Esophagus squamous epithelium (tissue), 5 donors: ENCODE measurements around the gene SLC12A2. TPM values are rescaled to one million over a fixed set of nuclear protein-coding genes. Genes with fewer than 3 reads are reported as not detected.

ENCODE experiments used
- DNase-seq: peaks from one replicate; lab custom pipeline; 2025; lab: John Stamatoyannopoulos, UW
- H3K27ac ChIP-seq, 4 donors: fragments of 200-600 bp; sonication (generic); one replicate each; pipeline ENCODE4 v1.5.1; 2016 to 2019; ENCODE audit warnings: mild to moderate bottlenecking in 1 of 4
- H3K27me3 ChIP-seq, 4 donors: fragments of 200-600 bp; sonication (generic); 1 replicate in 3 of 4; 2 replicates in 1 of 4; pipeline versions ENCODE4 v1.5.1 to v1.6.0; 2017 to 2021; ENCODE audit warnings: antibody characterized with exemption in 1 of 4
- H3K36me3 ChIP-seq, 3 donors: fragments of 200-600 bp; sonication (generic); one replicate each; pipeline ENCODE4 v1.5.1; 2016 to 2019
- H3K4me1 ChIP-seq, 3 donors: fragments of 200-600 bp; sonication (generic); one replicate each; pipeline ENCODE4 v1.5.1; 2017 to 2019
- H3K4me3 ChIP-seq, 4 donors: fragments of 200-600 bp; sonication (generic); 1 replicate in 3 of 4; 2 replicates in 1 of 4; pipeline ENCODE4 v1.5.1; 2016 to 2019; ENCODE audit warnings: mild to moderate bottlenecking in 2 of 4, moderate library complexity in 1 of 4
- H3K9me3 ChIP-seq, 3 donors: fragments of 200-600 bp; sonication (generic); one replicate each; pipeline ENCODE4 v1.5.1; 2016 to 2019
- CTCF ChIP-seq, 6 experiments: fragments of 450-650 bp in 4 of 6; fragments of 200-600 bp in 2 of 6; sonication (generic) in 2 of 6; IDR thresholded peaks; one replicate each; pipeline ENCODE4 v1.5.1; 2016 to 2019; ENCODE audit warnings: antibody characterized with exemption in 6 of 6, mild to moderate bottlenecking in 4 of 6, moderate library complexity in 4 of 6
- POLR2A ChIP-seq, 4 donors: fragments of 450-650 bp; IDR thresholded peaks; one replicate each; pipeline ENCODE4 v1.6.1; 2017; ENCODE audit warnings: antibody characterized with exemption in 4 of 4, mild to moderate bottlenecking in 4 of 4, moderate library complexity in 3 of 4
- WGBS, 2 donors: methylation state at CpG; one replicate each; pipeline ENCODE4 v1.1.5; 2018; 5-methylcytosine and 5-hydroxymethylcytosine counted together
- intact Hi-C: fragments of 100-400 bp; cut with DNase I; formaldehyde crosslinking; loops from one replicate; pipeline ENCODE4 v1.15.0; 2022
- total RNA-seq, 4 donors: library from RNA; depleted of rRNA; stranded (reverse); fragments of >200 nt; gene quantifications; one replicate each; pipeline ENCODE4 v1.1.0, GENCODE V29; 2016
- donor health status: DM: yes; HTN: yes; CAD: no.

SLC12A2 gene
- total RNA-seq, 4 donors from 2014 or later: 8.9 to 20.1 (median 20.0) TPM

- no peak overlapping the region for H3K4me3 ChIP-seq
- TF ChIP-seq CTCF (IDR thresholded peaks at IDR 0.05) (no peak), POLR2A (IDR thresholded peaks at IDR 0.05) (no peak)
- intact Hi-C loops: no loop called here
- H3K36me3 ChIP-seq: peaks cover 0 to 13% (median 0%) of the 10 kb centered on the region in 3 donors
- no peaks in the 10 kb centered on the region for H3K4me1 ChIP-seq
- WGBS, 2 donors: 68 to 88% methylated on average over 2 of the region's 2 CpGs
- DNase-seq: no peak
- H3K27me3 ChIP-seq: no peaks in the 10 kb centered on the region
- no peak overlapping the region for H3K27ac ChIP-seq
- H3K9me3 ChIP-seq: no peaks in the 10 kb centered on the region
These were observed 85.9 kb downstream of the SLC12A2 start for GRCh38 chr5:128169401-128170017.

GRCh38 chr5:128172102-128172501 is 88.5 kb downstream of the SLC12A2 start:
- no peaks in the 10 kb centered on the region for H3K4me1 ChIP-seq
- no peak for DNase-seq
- no peak overlapping the region for H3K27ac ChIP-seq
- H3K36me3 ChIP-seq: peaks cover 0 to 13% (median 0%) of the 10 kb centered on the region in 3 donors
- H3K9me3 ChIP-seq: no peaks in the 10 kb centered on the region
- WGBS, 2 donors: 86 to 87% methylated on average over 1 of the region's 1 CpG
- TF ChIP-seq CTCF (IDR thresholded peaks at IDR 0.05) (no peak), POLR2A (IDR thresholded peaks at IDR 0.05) (no peak)
- intact Hi-C loops: no loop called here
- no peak overlapping the region for H3K4me3 ChIP-seq
- H3K27me3 ChIP-seq: no peaks in the 10 kb centered on the region

- TF ChIP-seq POLR2A (IDR thresholded peaks at IDR 0.05) (no peak), CTCF (IDR thresholded peaks at IDR 0.05) (no peak)
- no peaks in the 10 kb centered on the region for H3K9me3 ChIP-seq
- intact Hi-C loops: no loop called here
- H3K4me3 ChIP-seq: no peak overlapping the region
- H3K36me3 ChIP-seq: peaks cover 0 to 11% (median 0%) of the 10 kb centered on the region in 3 donors
- H3K27me3 ChIP-seq: no peaks in the 10 kb centered on the region
- no peak for DNase-seq
- 83 to 94% methylated on average over 2 of the region's 2 CpGs for WGBS, 2 donors
- no peak overlapping the region for H3K27ac ChIP-seq
- no peaks in the 10 kb centered on the region for H3K4me1 ChIP-seq
These were observed 91.4 kb downstream of the SLC12A2 start for GRCh38 chr5:128174951-128175350.

- no peak for DNase-seq
- Histone ChIP-seq H3K4me3 (no peak overlapping the region), H3K27ac (no peak overlapping the region), H3K4me1 (no peaks in the 10 kb centered on the region), H3K27me3 (no peaks in the 10 kb centered on the region), H3K36me3 (peaks cover 0 to under 1% (median 0%) of the 10 kb centered on the region in 3 donors), H3K9me3 (no peaks in the 10 kb centered on the region)
- intact Hi-C loops: no loop called here
- WGBS, 2 donors: 94 to 100% methylated on average over 2 of the region's 2 CpGs
- TF ChIP-seq POLR2A (IDR thresholded peaks at IDR 0.05) (no peak), CTCF (IDR thresholded peaks at IDR 0.05) (no peak)
These were observed 108.8 kb downstream of the SLC12A2 start for GRCh38 chr5:128192368-128192767.

GRCh38 chr5:128193665-128194390 is 110.3 kb downstream of the SLC12A2 start:
- no peaks in the 10 kb centered on the region for H3K27me3 ChIP-seq
- no peak overlapping the region for H3K27ac ChIP-seq
- H3K9me3 ChIP-seq: no peaks in the 10 kb centered on the region
- no peak overlapping the region for H3K4me3 ChIP-seq
- no peak for DNase-seq
- intact Hi-C loops: no loop called here
- 84 to 86% methylated on average over 3 of the region's 3 CpGs for WGBS, 2 donors
- no peaks in the 10 kb centered on the region for H3K36me3 ChIP-seq
- peaks cover 0 to 3% (median 0%) of the 10 kb centered on the region in 3 donors for H3K4me1 ChIP-seq
- no peak for TF ChIP-seq POLR2A (IDR thresholded peaks at IDR 0.05)
- no peak for TF ChIP-seq CTCF (IDR thresholded peaks at IDR 0.05)
